Panc1 (cell line): ENCODE results near the gene SH3TC2.

Experiments used
- CTCF ChIP-seq: fragments of 450-650 bp; IDR thresholded peaks from 2 replicates; pipeline ENCODE4 v1.5.1; 2017; ENCODE audit warnings: mild to moderate bottlenecking
- POLR2AphosphoS5 ChIP-seq: IDR thresholded peaks from 2 replicates; pipeline ENCODE4 v1.6.1; 2012; ENCODE audit warnings: mild to moderate bottlenecking, low read depth, low read length, moderate library complexity
- REST ChIP-seq, 2 experiments: IDR thresholded peaks; 2 replicates each; pipeline ENCODE4 v1.6.1; 2011 to 2012; ENCODE audit warnings: low read depth in 2 of 2, control low read depth in 1 of 2, low read length in 1 of 2, mild to moderate bottlenecking in 1 of 2, moderate library complexity in 1 of 2; ENCODE audit not compliant: insufficient read depth in 1 of 2

- TF ChIP-seq CTCF (no peak), POLR2AphosphoS5 (no peak), REST (IDR thresholded peaks at IDR 0.05; ENCODE audit: insufficient read depth in 1 of 2, low read depth in 2 of 2, low read length in 1 of 2) (no peak)
Observed at GRCh38 chr5:149006426-149006825, 56.4 kb downstream of the SH3TC2 start.
